HepG2 (cell line): Measurements from ENCODE around the gene GAL3ST1. TPM values are rescaled to one million over a fixed set of nuclear protein-coding genes. Genes with fewer than 3 reads are reported as not detected.

ENCODE experiments used
- ARNTL ChIP-seq: sonication (generic); formaldehyde crosslinking; IDR thresholded peaks from 2 replicates; pipeline ENCODE4 v1.4.0; 2020; ENCODE audit warnings: mild to moderate bottlenecking, missing genetic modification reagents
- CCAR2 ChIP-seq: fragments of 200-400 bp; formaldehyde crosslinking; optimal IDR thresholded peaks from 2 replicates; pipeline ENCODE3; 2018; ENCODE audit warnings: low read depth, mild to moderate bottlenecking, low read length, moderate library complexity
- CENPBD1 ChIP-seq: sonication (generic); formaldehyde crosslinking; IDR thresholded peaks from 2 replicates; pipeline ENCODE4 v1.8.0; 2022; ENCODE audit warnings: missing genetic modification reagents, low read depth, mild to moderate bottlenecking, borderline replicate concordance
- EED ChIP-seq: sonication (generic); formaldehyde crosslinking; IDR thresholded peaks from 2 replicates; pipeline ENCODE4 v1.5.0; 2020; ENCODE audit warnings: mild to moderate bottlenecking, missing genetic modification reagents
- EZH2 ChIP-seq: conservative IDR thresholded peaks from 2 replicates; pipeline ENCODE4 v1.6.1; 2012; ENCODE audit warnings: mild to moderate bottlenecking, low read depth, low read length, moderate library complexity
- HNRNPH1 ChIP-seq: fragments of 200-400 bp; formaldehyde crosslinking; optimal IDR thresholded peaks from 2 replicates; pipeline ENCODE3; 2017; ENCODE audit warnings: mild to moderate bottlenecking, low read depth, low read length
- HOXD1 ChIP-seq: sonication (generic); formaldehyde crosslinking; IDR thresholded peaks from 2 replicates; pipeline ENCODE4 v1.5.0; 2020; ENCODE audit warnings: missing genetic modification reagents
- NFRKB ChIP-seq: fragments of 450-650 bp; IDR thresholded peaks from 2 replicates; pipeline ENCODE4 v1.6.1; 2017
- ONECUT2 ChIP-seq: sonication (generic); formaldehyde crosslinking; IDR thresholded peaks from 2 replicates; pipeline ENCODE4 v1.4.0; 2020; ENCODE audit warnings: missing genetic modification reagents
- PCBP1 ChIP-seq: fragments of 200-400 bp; formaldehyde crosslinking; IDR thresholded peaks from 2 replicates; pipeline ENCODE4 v1.6.1; 2017; ENCODE audit warnings: mild to moderate bottlenecking, low read depth, low read length, borderline replicate concordance
- POLR2A ChIP-seq, 2 experiments: IDR thresholded peaks; 2 replicates each; pipeline ENCODE4 v1.6.1; 2011; ENCODE audit warnings: low read depth in 2 of 2, low read length in 2 of 2, mild to moderate bottlenecking in 1 of 2, moderate library complexity in 1 of 2; ENCODE audit not compliant: insufficient read depth in 1 of 2
- RCOR2 ChIP-seq: IDR thresholded peaks from 2 replicates; pipeline ENCODE4 v1.6.1; 2016; ENCODE audit warnings: missing biosample characterization, missing genetic modification reagents
- REL ChIP-seq: sonication (generic); formaldehyde crosslinking; conservative IDR thresholded peaks from 2 replicates; pipeline ENCODE4 v1.8.0; 2022; ENCODE audit warnings: mild to moderate bottlenecking, missing genetic modification reagents, moderate library complexity
- STAG1 ChIP-seq: sonication (generic); formaldehyde crosslinking; IDR thresholded peaks from 2 replicates; pipeline ENCODE4 v1.4.0; 2020; ENCODE audit warnings: missing genetic modification reagents
- TFDP2 ChIP-seq: sonication (generic); formaldehyde crosslinking; IDR thresholded peaks from 2 replicates; pipeline ENCODE4 v1.4.0; 2020; ENCODE audit warnings: missing genetic modification reagents
- ZBTB4 ChIP-seq: sonication (generic); formaldehyde crosslinking; IDR thresholded peaks from 2 replicates; pipeline ENCODE4 v1.4.0; 2020; ENCODE audit warnings: missing genetic modification reagents, mild to moderate bottlenecking, borderline replicate concordance
- ZNF501 ChIP-seq: sonication (generic); formaldehyde crosslinking; IDR thresholded peaks from 2 replicates; pipeline ENCODE4 v1.5.1; 2020; ENCODE audit warnings: mild to moderate bottlenecking, moderate library complexity, missing genetic modification reagents
- ZNF546 ChIP-seq: sonication (generic); formaldehyde crosslinking; conservative IDR thresholded peaks from 2 replicates; pipeline ENCODE4 v1.8.1; 2023; ENCODE audit warnings: mild to moderate bottlenecking, missing genetic modification reagents
- ZNF549 ChIP-seq: sonication (generic); formaldehyde crosslinking; IDR thresholded peaks from 2 replicates; pipeline ENCODE4 v1.5.0; 2020; ENCODE audit warnings: missing genetic modification reagents
- ZNF674 ChIP-seq: sonication (generic); formaldehyde crosslinking; IDR thresholded peaks from 2 replicates; pipeline ENCODE4 v1.5.0; 2020; ENCODE audit warnings: low read depth, mild to moderate bottlenecking, missing genetic modification reagents
- ZSCAN25 ChIP-seq: sonication (generic); formaldehyde crosslinking; IDR thresholded peaks from 2 replicates; pipeline ENCODE4 v1.8.0; 2022; ENCODE audit warnings: mild to moderate bottlenecking, missing genetic modification reagents
- polyA plus RNA-seq, 8 experiments: library from polyadenylated mRNA; depleted of rRNA in 3 of 8; stranded (reverse) in 7 of 8; unstranded in 1 of 8; fragments of >200 nt; fragmentation: Illumina TruSeq in 4 of 8; extraction: Trizol in 4 of 8; gene quantifications; 2 replicates each; pipeline versions ENCODE4 v1.2.1 to v1.2.3, GENCODE V29; 2011 to 2016; ENCODE audit warnings: low read depth in 4 of 8, missing spikeins in 1 of 8, mixed read lengths in 1 of 8; ENCODE audit not compliant: insufficient read depth in 1 of 8
- total RNA-seq, 5 experiments: library from RNA; depleted of rRNA; stranded (reverse); fragments of >200 nt; fragmentation: Illumina TruSeq; extraction: Trizol; gene quantifications; 2 replicates each; pipeline ENCODE4 v1.2.3, GENCODE V29; 2016; ENCODE audit warnings: low read depth in 1 of 5
- TF ChIP-seq, protein P1 (sequence below): IDR thresholded peaks from 2 replicates; pipeline ENCODE4 v1.6.1; 2016; ENCODE audit warnings: low read depth
- TF ChIP-seq, protein P2 (sequence below): sonication (generic); formaldehyde crosslinking; IDR thresholded peaks from 2 replicates; pipeline ENCODE4 v1.8.0; 2022; ENCODE audit warnings: missing genetic modification reagents, mild to moderate bottlenecking, inconsistent platforms, borderline replicate concordance
- TF ChIP-seq, protein P3 (sequence below): sonication (generic); formaldehyde crosslinking; conservative IDR thresholded peaks from 2 replicates; pipeline ENCODE4 v1.8.0; 2022; ENCODE audit warnings: low read depth, missing genetic modification reagents

The GAL3ST1 gene
- total and polyA plus RNA-seq, 2 of the 13 experiments (the other 11 are each of a cell fraction or from before 2014, with no cell fraction given) = 4.4 to 14.7 TPM

DNA sequence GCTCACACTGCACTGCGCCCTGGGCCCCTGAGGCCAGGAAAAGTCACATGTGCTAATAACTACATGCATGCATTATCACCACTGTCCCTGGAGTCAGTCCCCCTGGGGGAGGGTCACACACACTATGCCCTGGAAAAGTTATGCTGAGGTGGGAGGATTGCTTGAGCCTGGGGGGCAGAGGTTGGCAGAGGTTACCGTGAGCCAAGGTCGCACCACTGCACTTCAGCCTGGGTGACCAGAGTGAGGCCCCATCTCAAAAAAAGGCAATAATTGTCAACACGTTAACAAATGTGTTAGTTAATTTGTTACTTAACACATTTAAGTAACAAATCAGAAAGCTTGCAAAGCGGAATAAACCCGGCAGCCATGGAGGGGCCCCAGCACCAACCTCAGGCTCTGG, 14.6 kb downstream of the GAL3ST1 start (continued):
- TF ChIP-seq, protein P1, sequence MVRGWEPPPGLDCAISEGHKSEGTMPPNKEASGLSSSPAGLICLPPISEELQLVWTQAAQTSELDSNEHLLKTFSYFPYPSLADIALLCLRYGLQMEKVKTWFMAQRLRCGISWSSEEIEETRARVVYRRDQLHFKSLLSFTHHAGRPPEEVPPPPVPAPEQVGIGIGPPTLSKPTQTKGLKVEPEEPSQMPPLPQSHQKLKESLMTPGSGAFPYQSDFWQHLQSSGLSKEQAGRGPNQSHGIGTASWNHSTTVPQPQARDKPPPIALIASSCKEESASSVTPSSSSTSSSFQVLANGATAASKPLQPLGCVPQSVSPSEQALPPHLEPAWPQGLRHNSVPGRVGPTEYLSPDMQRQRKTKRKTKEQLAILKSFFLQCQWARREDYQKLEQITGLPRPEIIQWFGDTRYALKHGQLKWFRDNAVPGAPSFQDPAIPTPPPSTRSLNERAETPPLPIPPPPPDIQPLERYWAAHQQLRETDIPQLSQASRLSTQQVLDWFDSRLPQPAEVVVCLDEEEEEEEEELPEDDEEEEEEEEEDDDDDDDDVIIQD = no peak
- TF ChIP-seq ARNTL = no peak
- no peak for TF ChIP-seq POLR2A (IDR thresholded peaks at IDR 0.05; ENCODE audit: insufficient read depth in 1 of 2, low read depth in 2 of 2, low read length in 2 of 2)
- no peak for TF ChIP-seq ZNF546 (CRISPR knock-in tag)
- no peak for TF ChIP-seq TFDP2 (CRISPR knock-in tag)
- no peak for TF ChIP-seq ZNF549 (CRISPR knock-in tag)
- peak; percentile 70; the same call in 1 of the 2 replicates for TF ChIP-seq ZNF501
- no peak for TF ChIP-seq RCOR2 (CRISPR knock-in tag)
- TF ChIP-seq ONECUT2 = no peak
- TF ChIP-seq ZNF674 (CRISPR knock-in tag) = no peak
- no peak for TF ChIP-seq CENPBD1 (CRISPR knock-in tag)
- TF ChIP-seq, protein P2, sequence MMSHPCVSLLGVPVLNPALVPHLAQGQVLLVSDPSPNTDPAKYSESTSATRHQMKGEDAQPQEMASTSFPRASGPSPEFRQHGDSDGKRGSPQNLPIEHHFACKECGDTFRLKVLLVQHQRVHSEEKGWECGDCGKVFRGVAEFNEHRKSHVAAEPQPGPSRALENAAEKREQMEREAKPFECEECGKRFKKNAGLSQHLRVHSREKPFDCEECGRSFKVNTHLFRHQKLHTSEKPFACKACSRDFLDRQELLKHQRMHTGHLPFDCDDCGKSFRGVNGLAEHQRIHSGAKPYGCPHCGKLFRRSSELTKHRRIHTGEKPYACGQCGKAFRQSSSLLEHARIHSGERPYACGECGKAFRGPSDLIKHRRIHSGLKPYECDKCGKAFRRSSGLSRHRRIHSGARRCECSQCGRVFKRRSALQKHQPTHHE (CRISPR knock-in tag) = no peak
- TF ChIP-seq, protein P3, sequence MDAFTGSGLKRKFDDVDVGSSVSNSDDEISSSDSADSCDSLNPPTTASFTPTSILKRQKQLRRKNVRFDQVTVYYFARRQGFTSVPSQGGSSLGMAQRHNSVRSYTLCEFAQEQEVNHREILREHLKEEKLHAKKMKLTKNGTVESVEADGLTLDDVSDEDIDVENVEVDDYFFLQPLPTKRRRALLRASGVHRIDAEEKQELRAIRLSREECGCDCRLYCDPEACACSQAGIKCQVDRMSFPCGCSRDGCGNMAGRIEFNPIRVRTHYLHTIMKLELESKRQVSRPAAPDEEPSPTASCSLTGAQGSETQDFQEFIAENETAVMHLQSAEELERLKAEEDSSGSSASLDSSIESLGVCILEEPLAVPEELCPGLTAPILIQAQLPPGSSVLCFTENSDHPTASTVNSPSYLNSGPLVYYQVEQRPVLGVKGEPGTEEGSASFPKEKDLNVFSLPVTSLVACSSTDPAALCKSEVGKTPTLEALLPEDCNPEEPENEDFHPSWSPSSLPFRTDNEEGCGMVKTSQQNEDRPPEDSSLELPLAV = no peak
- TF ChIP-seq PCBP1 = no peak
- TF ChIP-seq HOXD1 (CRISPR knock-in tag) = no peak
- no peak for TF ChIP-seq STAG1 (CRISPR knock-in tag)
- no peak for TF ChIP-seq HNRNPH1
- no peak for TF ChIP-seq NFRKB
- no peak for TF ChIP-seq CCAR2
- TF ChIP-seq ZSCAN25 (CRISPR knock-in tag) = peak; percentile 50; the same call in 1 of the 2 replicates
- TF ChIP-seq EZH2 = no peak
- TF ChIP-seq ZBTB4 = no peak
- no peak for TF ChIP-seq REL
- no peak for TF ChIP-seq EED (CRISPR knock-in tag)
